ENCODE data around the gene STON1. TPM values are rescaled to one million over a fixed set of nuclear protein-coding genes. Genes with fewer than 3 reads are reported as not detected.
A peak's percentile ranks its signal among the peaks of the same experiment; 100 is the strongest.
"Not testable (repeated sequence)": the region's sequence is repeated elsewhere in the genome, so short reads cannot be mapped to it uniquely, and the experiment has no call there.

Gene STON1
- total RNA-seq, 1 donor from 2014 or later: 36.5 TPM

DNA sequence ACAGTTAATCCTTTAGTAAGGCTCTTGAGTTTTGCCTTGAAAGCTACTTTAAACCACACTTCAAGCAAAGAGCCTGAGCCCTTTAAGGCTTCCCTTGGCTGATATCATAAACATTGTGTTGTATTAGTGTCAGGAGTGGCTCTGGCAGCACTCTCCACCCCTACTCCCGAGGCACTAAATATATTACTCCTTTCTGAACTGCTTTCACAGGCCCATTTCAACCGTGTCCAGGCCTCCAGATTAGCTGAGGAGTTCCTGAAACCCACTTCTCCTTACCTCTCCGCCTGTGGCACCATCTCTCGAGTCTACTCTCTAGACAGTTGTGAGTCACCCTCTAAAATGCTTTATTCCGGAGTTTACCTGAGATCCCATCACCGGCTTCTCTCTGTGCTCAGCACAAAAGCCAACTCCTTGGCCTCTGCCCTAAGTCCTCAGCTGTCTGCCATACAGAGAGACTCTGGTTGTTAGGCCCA lies 14.4 kb upstream of the STON1 start:
- peak overlapping the region; percentile 72 for H3K27ac Mint-ChIP-seq
- H3K9me3 Mint-ChIP-seq: no peaks in the 10 kb centered on the region
- no peaks in the 10 kb centered on the region for H3K27me3 Mint-ChIP-seq (ENCODE audit: low read depth)
- no peak for TF ChIP-seq CTCF (IDR thresholded peaks at IDR 0.05; ENCODE audit: unreplicated experiment)
- H3K4me3 Mint-ChIP-seq: no peak overlapping the region
- peaks cover 12% of the 10 kb centered on the region for H3K4me1 Mint-ChIP-seq
- H3K36me3 Mint-ChIP-seq: peaks cover 38% of the 10 kb centered on the region
- DNase-seq (ENCODE audit: low spot score in 2 of 2, unreplicated experiment in 2 of 2): no peak

GRCh38 chr2:48519593-48519992 lies 10.4 kb upstream of the STON1 start:
- H3K9me3 Mint-ChIP-seq: no peaks in the 10 kb centered on the region
- H3K27ac Mint-ChIP-seq: peak overlapping the region; percentile 39
- H3K27me3 Mint-ChIP-seq (ENCODE audit: low read depth): no peaks in the 10 kb centered on the region
- peaks cover 5% of the 10 kb centered on the region for H3K4me1 Mint-ChIP-seq
- TF ChIP-seq CTCF (IDR thresholded peaks at IDR 0.05; ENCODE audit: unreplicated experiment): no peak
- peaks cover 32% of the 10 kb centered on the region for H3K36me3 Mint-ChIP-seq
- H3K4me3 Mint-ChIP-seq: no peak overlapping the region
- DNase-seq (ENCODE audit: low spot score in 2 of 2, unreplicated experiment in 2 of 2): no peak

DNA sequence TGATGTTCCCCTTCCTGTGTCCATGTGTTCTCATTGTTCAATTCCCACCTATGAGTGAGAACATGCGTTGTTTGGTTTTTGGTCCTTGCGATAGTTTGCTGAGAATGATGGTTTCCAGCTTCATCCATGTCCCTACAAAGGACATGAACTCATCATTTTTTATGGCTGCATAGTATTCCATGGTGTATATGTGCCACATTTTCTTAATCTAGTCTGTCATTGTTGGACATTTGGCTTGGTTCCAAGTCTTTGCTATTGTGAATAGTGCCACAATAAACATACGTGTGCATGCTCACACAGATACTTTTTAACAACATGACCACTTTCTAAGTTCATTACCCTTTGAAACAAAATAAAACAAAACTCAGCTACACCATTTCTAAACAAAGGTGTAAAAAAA lies 5.2 kb upstream of the STON1 start:
- DNase-seq (ENCODE audit: low spot score in 2 of 2, unreplicated experiment in 2 of 2); H3K4me3 Mint-ChIP-seq; H3K27ac Mint-ChIP-seq; H3K36me3 Mint-ChIP-seq; H3K9me3 Mint-ChIP-seq; H3K27me3 Mint-ChIP-seq (ENCODE audit: low read depth): not testable (repeated sequence)
- H3K4me1 Mint-ChIP-seq: peaks cover 23% of the 10 kb centered on the region

GRCh38 chr2:48525269-48525943 lies 4.5 kb upstream of the STON1 start:
- Mint-ChIP-seq H3K4me3 (no peak overlapping the region), H3K27ac (no peak overlapping the region), H3K4me1 (peaks cover 24% of the 10 kb centered on the region), H3K36me3 (peaks cover 8% of the 10 kb centered on the region), H3K27me3 (ENCODE audit: low read depth) (no peaks in the 10 kb centered on the region), H3K9me3 (no peaks in the 10 kb centered on the region)
- no peak for DNase-seq (ENCODE audit: low spot score in 2 of 2, unreplicated experiment in 2 of 2)
- TF ChIP-seq CTCF (IDR thresholded peaks at IDR 0.05; ENCODE audit: unreplicated experiment): no peak

GRCh38 chr2:48527226-48527885 lies 2.6 kb upstream of the STON1 start:
- H3K9me3 Mint-ChIP-seq: no peaks in the 10 kb centered on the region
- H3K36me3 Mint-ChIP-seq: no peaks in the 10 kb centered on the region
- no peaks in the 10 kb centered on the region for H3K27me3 Mint-ChIP-seq (ENCODE audit: low read depth)
- H3K4me1 Mint-ChIP-seq: peaks cover 37% of the 10 kb centered on the region
- peak overlapping the region; percentile 68 for H3K27ac Mint-ChIP-seq
- TF ChIP-seq CTCF (IDR thresholded peaks at IDR 0.05; ENCODE audit: unreplicated experiment): no peak
- no peak overlapping the region for H3K4me3 Mint-ChIP-seq
- no peak for DNase-seq (ENCODE audit: low spot score in 2 of 2, unreplicated experiment in 2 of 2)

DNA sequence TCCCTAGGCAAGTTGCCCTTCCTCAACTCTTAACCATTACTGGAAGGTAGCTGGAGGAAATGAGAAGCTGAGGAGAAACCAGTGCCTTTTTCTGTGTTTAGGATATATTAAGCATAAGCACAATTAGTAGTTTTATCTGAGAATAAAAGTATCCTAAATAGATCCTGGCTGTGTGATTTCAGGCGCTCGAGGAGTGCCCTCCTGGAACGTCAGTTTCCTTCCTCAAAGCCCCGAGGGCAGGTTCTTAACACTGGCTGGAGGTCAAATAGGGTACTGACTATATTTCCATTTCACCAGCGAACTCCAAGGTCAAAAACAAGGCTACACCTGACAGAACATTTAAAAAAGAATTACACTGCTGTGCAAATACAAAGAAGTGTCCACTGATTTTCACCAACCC lies 1.5 kb upstream of the STON1 start:
- no peak for TF ChIP-seq CTCF (IDR thresholded peaks at IDR 0.05; ENCODE audit: unreplicated experiment)
- DNase-seq (ENCODE audit: low spot score in 2 of 2, unreplicated experiment in 2 of 2): no peak
- H3K36me3 Mint-ChIP-seq: peaks cover 4% of the 10 kb centered on the region
- no peaks in the 10 kb centered on the region for H3K27me3 Mint-ChIP-seq (ENCODE audit: low read depth)
- no peaks in the 10 kb centered on the region for H3K9me3 Mint-ChIP-seq
- peak overlapping the region; percentile 68 for H3K27ac Mint-ChIP-seq
- peaks cover 41% of the 10 kb centered on the region for H3K4me1 Mint-ChIP-seq
- H3K4me3 Mint-ChIP-seq: peak overlapping the region; percentile 91
